Gastrocnemius medialis (tissue), 4 donors: Measurements from ENCODE around the gene CCSER1.

Experiments
- CTCF ChIP-seq, 5 experiments: fragments of 450-650 bp in 3 of 5; fragments of 200-600 bp in 2 of 5; sonication (generic) in 2 of 5; IDR thresholded peaks in 4 of 5; conservative IDR thresholded peaks in 1 of 5; 1 replicate in 4 of 5; 2 replicates in 1 of 5; pipeline ENCODE4 v1.5.1; 2016 to 2019; ENCODE audit warnings: antibody characterized with exemption in 5 of 5, mild to moderate bottlenecking in 3 of 5, moderate library complexity in 3 of 5
- POLR2A ChIP-seq, 2 donors: fragments of 450-650 bp; IDR thresholded peaks; one replicate each; pipeline ENCODE4 v1.6.1; 2017; ENCODE audit warnings: antibody characterized with exemption in 2 of 2, mild to moderate bottlenecking in 2 of 2, moderate library complexity in 2 of 2

- TF ChIP-seq CTCF (IDR thresholded peaks at IDR 0.05 in 4 of 5, conservative IDR thresholded peaks at IDR 0.05 in 1 of 5) (no peak), POLR2A (IDR thresholded peaks at IDR 0.05) (no peak)
Observed at GRCh38 chr4:91330555-91331137, 1203.5 kb downstream of the CCSER1 start.
